ENCODE results near the gene BLOC1S3.
A peak's percentile ranks its signal among the peaks of the same experiment; 100 is the strongest.

The BLOC1S3 gene

DNA sequence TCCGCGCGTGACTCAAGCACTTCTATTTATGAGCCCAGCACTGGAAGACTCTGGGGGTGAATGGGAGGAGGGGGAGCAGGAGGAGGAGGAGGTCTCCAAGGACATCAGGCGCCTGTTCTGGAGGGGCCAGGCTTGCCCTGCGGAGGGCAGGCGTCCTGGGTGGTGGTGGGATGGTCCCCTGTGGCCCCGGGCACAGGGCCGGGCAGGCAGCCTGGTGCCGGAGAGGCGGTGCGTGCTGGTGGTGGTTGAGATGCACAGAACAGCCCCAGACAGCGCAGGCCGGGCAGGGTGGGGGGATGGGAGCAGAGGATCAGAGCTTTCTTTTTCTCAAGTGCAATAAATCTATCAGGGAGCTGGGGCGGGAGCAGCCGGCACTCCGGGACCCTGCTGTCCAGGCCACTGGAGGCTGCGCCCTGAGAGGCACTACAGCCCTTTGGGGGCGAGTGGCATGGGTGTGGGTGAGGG lies 31.8 kb upstream of the BLOC1S3 start:
- DNase-seq = no peak

DNA sequence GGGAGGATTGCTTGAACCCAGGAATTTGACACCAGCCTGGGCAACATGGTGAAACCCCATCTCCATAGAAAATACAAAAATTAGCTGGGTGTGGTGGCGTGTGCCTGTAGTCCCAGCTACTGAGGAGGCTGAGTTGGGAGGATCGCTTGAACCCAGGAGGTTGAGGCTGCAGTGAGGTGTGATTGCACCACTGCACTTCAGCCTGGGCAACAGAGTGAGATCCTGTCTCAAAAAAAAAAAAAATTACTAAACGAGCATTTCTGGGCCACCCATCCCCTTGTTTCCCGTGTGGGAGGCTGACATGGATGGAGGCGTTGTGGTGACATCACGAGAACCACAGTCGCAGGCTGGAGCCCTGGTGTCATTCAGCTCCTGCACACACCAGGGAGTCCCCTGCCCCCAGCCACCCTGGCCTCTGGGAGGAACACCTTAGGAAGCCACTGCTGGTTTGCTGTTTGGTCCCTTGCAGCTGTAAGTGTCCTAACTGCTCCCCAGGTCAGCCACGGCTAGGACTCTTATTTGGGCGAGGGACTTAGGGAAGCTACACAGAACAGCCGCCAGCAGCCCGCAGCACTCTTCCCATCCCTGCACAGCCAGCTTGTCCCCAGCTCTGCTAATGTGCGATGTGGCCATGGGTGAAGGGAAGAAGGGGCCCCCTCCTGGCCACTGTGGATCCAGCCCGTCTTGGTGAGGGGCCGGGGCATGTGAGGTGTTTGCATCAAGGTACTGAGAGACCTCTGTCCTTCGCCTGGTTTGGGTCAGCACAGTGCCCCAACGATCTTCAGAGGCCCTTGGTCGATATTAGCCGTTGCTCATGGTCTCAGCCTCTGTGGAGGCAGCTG lies 30.5 kb upstream of the BLOC1S3 start:
- no peak for DNase-seq

DNA sequence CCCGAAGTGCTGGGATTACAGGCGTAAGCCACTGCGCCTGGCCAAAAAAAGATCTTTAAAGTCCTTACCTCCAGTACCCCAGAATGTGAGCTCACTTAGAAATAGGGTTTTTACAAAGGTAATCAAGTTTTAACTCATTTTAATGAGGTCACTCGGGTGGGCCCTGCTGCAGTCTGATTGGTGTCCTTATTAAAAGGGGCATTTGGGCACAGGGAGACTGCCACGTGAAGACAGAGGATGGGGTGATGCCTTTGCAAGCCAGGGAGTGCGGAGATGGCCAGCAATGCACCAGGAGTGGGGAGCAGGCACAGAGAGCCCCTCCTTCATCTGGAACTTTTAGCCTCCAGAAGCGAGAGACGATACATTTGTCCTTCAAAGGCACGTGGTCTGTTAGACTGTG lies 29.5 kb upstream of the BLOC1S3 start:
- DNase-seq = no peak

DNA sequence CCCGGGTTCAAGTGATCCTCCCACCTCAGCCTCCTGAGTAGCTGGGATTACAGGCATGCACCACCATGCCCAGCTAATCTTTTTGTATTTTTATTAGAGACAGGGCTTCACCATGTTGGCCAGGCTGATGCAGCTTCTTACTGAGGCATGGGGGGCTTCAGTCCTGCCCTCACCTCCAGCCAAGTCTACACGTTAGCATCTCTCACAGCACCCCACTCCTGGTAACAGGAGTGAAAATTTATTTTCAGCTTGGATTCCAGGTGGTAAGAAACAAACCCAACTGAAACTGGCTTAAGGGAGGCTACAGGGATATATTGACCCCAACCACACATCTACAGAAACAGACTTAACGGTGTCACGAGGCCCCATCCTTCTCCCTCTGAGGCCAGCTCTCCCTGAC lies 28.4 kb upstream of the BLOC1S3 start:
- DNase-seq = no peak

DNA sequence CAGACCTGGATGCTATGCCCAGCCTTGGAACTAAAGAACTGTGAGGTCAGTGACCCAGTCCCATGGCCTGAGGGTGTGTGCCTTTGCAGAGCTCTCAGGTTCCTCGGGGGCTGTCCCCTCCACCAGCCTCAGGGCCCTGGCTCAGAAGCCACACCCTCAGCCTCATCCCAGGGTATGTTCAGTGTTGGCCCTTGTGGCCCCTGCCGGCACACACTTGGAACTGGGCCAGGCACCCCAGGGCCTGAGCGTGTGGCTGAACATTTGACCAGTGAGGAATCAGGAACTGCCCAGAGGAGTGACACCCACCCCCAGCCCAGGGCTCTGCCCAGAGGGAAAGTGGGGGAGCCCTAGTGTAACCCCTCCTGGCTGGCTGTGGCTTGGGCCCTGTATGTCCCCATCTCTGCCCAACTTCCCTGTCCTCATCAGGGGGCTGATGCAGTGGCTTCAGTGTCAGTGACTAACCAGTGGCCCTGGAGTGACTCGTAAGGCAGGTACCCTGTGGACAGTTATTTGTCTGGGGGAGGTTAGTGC lies 27.8 kb upstream of the BLOC1S3 start:
- DNase-seq = no peak

DNA sequence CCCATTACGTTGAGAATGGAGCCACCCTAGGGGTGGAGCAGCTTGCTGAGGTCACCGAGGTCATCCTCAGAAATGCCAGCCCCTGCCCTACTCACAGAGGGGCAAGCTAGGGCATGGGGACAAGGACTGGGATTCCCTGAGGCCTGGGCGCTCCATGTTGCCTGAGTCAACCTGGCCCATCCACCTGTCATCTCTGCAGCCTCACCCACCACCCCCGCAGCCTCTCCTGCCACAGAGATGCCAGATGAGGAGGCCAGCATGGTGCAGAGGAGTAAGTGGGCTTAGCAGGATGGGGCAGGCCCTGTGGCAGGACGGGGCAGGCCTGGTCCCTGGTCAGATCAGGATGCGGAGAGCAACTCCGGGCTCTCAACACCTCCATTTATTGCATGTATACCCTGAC lies 27.3 kb upstream of the BLOC1S3 start:
- no peak for DNase-seq

DNA sequence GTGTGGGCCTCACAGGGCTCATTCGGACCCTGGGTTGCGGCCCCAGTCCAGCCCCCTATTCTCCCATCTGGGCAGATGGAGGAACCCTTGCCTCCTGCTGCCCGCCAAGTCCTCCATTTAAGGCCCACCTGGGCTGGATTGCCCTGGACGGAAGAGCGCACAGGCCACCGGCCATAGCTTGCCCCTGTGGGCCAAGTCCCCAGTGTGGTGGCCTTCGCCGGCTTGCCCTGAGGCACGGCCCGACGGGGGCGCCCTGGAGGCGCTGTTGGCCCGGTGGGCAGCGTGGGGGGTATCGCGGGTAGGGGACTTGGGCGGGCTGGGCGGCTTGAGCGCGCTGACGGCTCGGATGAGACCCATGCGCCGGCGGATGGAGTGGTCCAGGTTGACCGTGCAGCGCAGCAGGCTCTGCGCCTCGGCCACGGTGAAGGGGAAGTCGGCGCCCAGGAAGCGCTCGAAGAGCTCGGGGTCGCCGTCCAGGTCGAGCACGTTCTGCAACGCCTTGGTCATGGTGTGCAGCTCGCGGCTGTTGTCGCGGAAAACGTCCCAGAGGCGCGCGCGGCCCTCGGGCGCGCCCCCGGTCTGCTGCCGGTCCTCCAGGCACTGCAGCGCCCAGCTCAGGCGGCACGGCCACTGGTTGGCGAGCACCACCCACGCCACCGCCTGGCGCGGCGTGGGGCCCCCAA lies 26.6 kb upstream of the BLOC1S3 start:
- no peak for DNase-seq

DNA sequence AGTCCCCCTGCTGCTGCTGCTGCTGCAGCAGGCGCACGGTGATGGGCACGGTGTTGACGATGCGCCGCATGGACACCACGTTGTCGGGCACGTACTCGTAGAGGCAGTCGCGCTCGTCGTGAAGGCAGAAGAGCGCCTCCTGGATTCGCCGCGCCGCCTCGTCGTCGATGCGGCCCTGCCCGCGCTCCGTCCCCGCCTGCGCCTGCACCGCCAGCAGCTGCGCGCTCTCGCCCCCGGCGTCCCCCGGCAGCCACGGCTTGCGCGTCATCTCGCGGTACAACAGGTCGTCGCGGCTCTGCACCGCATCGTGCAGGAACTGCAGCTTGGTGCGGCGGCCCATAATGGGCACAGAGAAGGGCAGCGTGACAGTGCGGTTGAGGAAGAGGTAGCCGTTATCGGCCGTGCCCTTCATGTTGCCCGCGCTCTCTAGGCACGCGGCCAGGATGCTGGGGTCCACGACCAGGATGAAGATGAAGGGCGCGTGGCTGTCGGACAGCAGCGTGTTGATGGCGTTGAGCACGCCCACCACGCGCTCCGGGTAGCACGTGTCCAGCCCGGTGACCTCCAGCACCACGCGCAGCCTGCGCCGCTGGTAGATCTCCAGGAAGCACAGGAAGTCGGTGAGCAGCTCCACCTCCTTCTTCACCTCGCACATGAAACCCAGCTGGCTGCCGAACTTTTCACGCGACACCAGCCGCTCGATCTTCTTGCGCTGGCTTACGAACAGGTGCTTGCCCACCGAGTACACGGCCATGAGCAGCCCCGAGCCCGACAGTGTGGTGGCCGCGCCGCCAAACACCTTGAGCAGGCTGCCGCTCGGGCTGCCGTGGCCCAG lies 25.9 kb upstream of the BLOC1S3 start:
- peak in 1 of 4 experiments; percentile 20 for DNase-seq

DNA sequence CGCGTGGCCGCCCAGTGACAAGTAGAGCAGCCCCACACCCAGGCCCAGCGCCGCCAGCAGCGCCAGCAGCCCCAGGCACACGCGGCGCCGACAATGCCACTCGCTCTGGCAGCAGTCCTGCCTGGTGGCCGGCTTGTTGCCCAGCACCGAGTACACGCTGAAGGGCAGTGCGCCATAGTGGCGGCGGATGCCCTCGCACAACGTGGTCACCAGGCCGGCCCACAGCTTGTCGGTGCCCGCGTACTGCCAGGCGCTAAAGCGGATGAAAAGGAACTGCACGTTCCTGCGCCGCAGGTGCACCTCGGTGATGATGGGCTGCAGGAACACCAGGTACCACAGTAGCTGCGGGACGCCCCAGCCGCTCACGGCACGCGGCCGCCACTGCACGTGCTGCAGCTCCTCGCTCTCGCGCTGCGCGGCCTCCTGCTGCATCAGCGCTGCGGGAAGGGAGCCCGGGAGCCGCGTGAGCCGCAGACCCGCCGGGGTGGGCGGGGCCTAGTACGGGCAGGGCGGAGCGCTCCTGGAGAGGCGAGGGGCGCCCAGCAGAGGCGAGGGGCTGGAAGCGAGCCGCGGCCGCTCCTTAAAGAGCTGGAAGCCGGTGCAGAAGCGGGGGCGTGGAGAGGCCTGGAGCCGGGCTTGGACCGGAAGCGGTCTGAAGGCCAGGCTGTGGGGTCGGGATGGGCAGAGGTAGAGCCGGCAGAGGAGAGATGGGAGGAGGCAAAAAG lies 25.1 kb upstream of the BLOC1S3 start:
- no peak for DNase-seq

DNA sequence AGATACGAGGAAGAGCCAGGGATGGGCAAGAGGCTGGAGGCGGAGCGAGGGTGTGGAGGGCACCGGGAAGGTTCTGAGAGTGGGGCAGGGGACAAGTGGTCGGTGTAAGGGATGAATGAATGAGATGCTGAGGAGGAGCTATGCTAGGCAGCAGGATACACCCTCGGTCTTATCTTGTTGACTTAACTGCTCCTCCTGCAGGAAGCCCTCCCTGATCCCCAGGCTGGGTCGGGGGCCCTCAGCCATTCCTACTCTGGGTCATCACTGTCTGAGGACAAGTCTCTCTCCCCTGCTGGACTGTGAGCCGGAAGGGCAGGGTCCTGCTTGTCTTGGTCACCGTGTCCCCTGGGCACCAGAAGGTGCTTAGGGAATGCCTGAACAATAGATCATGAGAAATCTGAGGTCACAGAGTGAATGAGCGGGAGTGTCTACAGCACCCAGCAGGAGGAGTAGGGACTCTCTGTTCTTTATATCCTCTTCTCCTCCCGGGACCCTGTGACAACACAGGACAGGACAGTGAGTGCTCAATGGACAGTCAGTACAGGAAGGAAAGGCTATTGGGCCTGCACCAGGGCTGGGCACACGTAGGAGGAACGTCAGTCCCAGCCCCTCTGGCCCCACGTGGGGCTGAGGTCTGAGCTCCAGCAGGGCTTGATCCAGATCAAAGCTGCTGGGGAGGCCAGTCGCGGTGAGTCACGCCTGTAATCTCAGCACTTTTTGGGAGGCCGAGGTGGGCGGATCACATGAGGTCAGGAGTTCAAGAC lies 24.3 kb upstream of the BLOC1S3 start:
- DNase-seq = no peak

DNA sequence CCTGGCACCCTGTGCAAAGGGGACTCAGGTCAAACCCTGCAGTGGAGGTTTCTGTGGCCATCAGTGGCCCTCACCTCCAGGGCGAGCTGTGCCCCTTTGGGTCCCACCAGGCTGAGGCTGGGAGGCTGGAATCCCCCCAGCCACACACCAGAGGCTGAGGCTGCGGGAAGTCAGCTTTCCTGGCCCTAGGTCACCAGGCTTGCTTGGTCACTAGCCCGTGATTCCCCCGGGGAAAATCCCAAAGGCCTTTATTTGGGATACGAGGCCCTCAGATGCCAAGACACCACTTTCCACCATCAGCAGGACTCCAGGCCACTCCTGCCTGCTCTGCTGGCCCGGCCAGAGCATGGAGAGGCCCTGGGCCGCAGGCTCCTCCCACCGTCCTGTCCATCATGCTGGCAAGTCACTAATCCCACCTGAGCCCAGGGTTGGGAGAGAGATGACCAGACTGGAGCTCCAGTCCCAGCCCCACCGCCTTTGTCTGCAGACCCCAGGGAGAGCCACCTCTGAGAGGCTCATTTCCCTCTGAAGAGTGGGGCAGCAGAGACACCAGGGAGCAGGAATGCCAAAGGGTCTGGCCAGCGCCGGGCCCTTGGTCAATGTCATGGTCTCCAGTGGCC lies 22.5 kb upstream of the BLOC1S3 start:
- DNase-seq = no peak

DNA sequence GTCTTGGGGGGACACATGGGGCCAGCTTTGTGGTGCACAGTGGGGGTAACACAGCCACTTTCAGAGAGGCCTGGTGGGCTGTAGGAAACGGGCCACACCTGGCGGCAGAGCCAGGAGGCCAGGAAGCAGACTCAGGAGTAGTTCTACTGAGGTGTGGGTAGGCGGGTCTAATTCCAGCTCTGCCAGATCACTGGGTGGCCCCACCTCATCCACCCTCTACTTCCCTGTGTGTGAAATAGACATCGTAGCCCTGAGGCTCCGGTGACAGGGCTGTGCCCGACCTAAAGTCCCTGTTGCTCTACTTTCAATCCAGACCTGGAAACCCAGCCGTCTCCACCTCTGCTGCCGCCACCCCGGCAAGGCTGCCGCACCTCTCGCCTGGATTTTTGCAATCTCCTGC lies 21.8 kb upstream of the BLOC1S3 start:
- DNase-seq = no peak

DNA sequence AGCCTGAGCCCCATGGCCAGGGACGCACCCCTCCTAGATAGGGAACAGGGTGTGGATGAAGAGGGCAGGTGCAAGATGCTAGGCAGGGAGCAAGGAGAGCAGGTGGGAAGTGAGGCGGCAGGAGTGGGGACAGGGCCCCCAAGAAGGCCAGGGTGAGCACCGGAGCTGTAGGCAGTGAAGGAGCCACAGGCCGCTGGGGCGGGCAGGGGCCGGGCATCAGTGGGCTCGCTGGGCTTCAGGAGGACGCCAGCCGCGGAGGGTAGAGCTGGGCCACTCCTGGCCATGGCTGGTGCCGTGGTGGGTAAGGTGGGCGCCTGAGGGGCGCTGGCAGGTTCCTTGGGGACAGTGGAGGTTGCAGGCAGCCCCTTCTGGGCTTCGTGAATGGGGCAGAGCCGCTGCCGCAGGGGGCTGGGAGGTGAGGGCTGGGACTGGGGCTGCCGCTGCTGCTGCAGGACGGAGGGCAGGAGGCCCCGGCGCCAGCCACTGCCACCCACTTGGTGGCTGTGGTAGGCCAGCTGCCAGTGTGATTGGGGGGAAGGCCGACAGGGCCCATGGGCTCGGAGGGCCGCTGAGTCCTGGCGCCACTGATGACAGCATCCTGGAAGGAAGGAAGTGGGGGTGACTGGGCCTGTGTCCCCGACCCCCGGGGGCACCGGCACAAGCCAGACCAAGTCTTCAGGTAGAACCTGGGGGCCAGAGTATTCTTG lies 19.9 kb upstream of the BLOC1S3 start:
- no peak for DNase-seq

DNA sequence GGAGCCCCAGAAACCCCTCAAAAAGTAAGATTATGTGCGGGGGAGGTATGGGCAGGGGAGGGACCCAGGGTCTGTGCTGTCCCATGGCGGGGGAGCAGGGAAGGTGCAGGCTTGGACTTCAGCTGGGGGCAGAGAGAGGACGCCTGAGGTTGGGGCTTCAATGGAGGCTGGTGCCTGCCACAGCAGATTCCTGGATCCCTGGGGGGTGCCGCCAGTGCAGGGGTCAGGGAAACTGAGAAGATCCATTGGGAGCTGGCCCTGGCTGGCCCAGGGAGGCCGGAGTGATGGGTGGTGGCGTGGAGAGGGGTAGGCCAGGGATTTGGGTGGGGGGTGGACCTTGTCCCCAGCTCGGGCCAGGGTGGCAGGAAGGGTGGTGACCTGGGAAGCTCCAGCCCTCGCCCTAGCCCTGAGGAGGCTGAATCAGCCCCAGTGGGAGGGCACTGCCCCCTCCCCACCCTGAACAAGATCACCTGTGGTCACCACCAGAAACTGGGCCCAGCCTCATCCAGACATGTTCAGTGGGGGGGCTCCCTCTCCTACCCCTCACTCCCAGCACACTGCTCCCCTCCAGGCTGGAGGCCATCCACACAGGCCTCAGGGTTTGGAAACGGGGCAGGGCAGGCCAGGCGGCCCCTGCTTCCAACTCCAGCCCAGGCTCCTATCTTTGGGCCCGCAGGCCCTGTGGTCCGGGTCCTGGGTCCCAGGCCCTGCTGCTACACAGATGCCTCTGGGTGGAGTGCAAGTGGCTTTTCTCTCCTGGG lies 19.2 kb upstream of the BLOC1S3 start:
- DNase-seq = no peak

DNA sequence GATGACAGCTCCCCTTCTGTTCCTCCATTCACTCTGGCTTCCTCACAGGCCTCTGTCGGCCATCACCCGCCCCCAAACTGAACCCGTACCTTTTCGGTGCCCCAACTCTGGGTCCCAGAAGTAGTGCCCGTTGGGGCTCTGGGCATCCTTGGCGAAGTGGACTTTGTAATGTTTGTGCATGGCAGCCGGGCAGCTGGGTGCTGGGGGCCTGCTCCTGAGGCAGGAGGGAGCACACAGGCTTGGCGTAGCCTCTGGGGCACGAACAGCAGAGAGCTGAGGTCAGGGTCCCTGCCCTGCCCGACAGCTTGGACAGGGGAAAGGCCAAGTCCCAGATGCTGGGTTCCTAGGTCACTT lies 18.6 kb upstream of the BLOC1S3 start:
- no peak for DNase-seq

DNA sequence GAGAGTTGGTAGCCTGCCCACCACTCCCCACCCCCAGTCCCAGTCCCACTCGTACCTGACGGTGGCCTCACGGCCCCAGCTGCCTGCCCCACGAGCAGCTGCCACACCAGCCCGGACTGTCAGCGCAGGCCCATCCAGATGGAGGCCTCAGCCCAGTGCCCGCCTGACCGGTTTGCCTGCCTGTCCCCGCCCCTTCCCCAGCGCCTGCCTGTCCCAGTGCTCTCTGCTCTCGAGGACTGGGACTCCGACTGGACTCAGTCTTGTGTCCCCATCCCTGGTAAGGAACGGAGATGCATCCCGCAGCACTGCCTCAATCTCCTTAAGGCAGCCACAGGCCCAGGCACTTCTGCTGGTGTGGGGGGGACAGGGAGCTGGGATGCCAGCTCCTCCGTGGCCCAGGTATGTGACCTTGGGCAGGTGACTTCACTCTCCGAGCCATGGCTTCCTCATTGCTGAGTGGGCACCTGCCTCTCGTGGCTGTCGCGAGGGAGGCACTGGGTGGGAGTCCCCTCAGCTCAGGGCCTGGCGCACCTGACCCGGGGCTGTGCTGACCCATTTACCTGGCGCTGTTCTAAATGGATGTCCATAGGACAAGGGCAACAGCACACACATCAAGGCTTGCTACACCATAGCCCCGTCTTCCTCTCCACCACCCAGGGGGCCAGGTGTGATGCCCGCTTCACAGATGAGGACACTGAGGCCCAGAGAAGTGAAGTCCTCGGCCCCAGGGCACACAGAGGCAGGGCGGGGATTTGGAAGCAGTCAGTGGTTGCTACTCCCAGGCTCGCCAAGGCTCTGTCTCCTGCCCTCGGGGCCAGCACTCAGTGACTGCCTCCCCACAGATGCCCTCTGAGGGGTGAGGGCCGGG lies 17.5 kb upstream of the BLOC1S3 start, which contains the start of gene NKPD1:
Gene NKPD1 (minus strand): TSS at position 113 of the 868 bp plus-strand sequence. CDS start 832 bp downstream, outside the sequence.
- no peak for DNase-seq

DNA sequence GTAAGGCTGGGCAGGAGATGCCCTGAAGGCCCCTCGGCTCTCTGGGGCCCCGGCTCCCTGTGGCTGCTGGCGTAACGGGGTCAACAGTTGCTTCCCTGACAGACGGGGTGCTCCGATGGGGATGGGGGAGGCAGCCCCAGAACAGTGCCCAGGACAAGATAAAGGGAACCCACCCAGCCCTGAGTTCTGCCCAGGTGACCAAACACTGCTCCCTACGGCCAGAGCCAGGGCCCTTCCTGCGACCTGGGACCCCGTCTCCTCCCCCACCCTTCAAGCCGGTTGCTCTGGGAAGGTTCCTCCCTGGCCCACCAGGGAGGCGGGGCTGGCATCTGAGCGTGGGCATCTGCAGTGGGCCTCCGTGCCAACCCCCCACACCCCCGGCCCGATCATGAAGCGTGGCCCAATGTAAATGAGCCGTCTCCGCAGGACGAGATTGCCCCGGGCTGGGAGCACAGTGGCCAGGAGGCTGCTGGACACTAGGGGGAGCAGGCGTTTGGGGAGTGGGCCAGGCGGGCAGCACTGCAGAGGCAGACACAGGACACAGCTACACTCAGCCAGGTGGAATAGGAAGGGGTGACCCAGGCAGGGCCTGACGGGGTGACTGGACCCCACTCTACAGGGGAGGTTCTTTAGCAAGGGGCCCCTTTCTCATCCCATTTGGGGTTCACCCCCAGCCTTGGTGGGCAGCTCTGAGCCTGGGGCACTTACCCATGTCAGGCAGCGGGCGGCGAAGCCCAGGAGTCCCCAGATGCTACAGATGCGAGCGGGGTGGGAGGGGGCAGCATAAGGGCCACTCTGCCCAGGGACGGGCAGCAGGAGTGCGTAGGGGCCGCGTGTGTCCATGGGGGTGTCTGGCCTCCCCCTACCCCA lies 16.6 kb upstream of the BLOC1S3 start:
- no peak for DNase-seq
